HG02678 (cell line): ENCODE data around the gene EIF4EBP2.

Experiments
- ATAC-seq: cut with Tn5 transposase; IDR thresholded peaks from one replicate; pipeline ENCODE4 v1.9.1; 2021; ENCODE audit warnings: mild to moderate bottlenecking, moderate library complexity; ENCODE audit not compliant: unreplicated experiment

Gene EIF4EBP2

GRCh38 chr10:70376436-70377378 is 27.2 kb upstream of the EIF4EBP2 start:
- ATAC-seq, result no peak

- ATAC-seq, result no peak
Measured at GRCh38 chr10:70378122-70378521, 25.8 kb upstream of the EIF4EBP2 start.

GRCh38 chr10:70379581-70380176 is 24.3 kb upstream of the EIF4EBP2 start:
- no peak for ATAC-seq

GRCh38 chr10:70380350-70381135 is 23.4 kb upstream of the EIF4EBP2 start:
- ATAC-seq, result no peak

DNA sequence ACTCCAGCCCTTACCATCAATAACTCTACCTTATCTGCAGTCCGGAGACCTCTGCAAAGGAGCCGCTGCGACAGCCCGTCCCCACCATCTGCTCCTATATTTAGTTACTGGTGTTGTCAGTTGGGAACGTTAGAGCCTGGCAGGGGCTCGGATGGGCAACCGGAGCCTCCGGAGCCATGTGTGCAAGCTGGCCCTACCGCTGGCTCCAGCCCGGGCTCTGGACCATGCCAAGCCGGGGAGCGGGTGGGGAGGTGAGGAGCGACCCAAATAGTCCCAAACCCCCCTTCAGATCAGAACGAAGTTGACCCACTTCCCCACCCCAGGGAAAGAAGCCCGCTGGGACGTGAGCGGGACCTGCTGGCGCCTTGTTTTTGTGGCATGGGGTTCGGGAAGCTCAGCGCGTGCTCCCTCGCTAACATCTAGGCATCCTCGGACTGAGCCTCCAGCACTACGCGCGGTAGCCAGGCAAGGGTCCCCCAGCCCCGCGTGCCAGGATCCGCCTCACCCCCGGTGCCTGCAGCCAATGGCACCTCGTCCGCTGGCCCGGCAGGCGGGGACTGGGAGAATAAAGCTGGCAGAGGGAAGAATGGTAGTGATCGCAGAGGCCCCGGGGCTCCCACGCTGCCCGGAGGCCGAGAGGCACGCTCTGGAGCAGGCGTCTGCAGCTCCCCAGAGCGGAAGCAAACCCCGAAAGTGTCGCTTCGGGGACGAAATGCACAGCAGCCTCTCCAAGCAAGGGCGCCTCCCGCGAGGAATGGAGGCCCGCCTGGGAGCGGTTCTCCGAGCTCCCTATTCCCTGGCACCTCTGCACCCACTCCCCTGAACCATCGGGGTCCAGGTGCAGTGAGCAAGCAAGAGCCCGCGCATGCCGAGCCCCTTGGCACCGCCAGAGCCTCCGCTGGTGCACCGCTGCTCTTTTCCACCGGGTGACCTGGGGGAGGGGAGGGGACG is 22.2 kb upstream of the EIF4EBP2 start:
- ATAC-seq, result peak; percentile 36

- ATAC-seq, result no peak
Measured at GRCh38 chr10:70391654-70392053, 12.3 kb upstream of the EIF4EBP2 start.

GRCh38 chr10:70396140-70396539 is 7.8 kb upstream of the EIF4EBP2 start:
- ATAC-seq, result no peak

DNA sequence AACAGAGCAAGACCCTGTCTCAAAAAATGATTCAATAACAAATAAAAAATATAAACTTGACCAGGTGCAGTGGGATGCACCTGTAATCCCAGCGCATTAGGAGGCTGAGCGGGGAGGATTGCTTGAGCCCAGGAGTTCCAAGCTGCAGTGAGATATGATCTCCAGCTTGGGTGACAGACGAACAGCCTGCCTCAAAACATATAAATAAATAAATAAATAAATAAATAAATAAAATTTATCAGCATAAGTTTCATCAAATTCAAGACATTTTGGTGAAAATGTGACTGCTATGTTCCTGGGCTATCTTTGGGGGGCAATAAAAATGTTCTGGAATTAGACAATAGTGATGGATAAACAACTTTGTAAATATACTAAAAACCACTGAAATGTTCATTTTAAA is 4.8 kb upstream of the EIF4EBP2 start:
- no peak for ATAC-seq

DNA sequence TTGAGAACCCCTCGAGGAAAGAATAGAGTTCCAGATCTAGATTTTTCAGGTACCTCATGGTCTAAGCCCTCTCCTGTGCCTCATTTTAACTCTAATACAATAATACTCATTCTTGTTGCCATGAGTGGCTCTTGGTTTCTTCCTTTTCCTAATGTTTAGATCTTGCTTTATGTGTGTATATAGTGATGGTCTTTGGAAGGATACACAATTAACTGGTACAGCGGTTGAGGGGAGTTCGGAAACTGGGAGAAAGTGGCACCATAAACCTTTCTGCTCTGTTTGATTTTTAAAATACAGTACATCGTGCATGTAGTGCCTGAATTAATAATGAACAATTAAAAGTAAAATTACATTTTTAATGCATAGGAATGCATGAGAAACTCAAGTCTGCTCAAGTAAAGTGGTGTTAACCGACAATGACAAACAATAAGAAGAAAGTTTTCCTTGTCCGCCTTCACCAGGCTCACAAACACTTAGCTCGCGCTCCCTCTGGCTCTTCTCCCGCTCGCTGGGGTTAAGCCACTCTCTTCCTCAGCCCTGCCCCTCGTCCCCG is 386 bp upstream of the EIF4EBP2 start:
- ATAC-seq, result peak; percentile 3

DNA sequence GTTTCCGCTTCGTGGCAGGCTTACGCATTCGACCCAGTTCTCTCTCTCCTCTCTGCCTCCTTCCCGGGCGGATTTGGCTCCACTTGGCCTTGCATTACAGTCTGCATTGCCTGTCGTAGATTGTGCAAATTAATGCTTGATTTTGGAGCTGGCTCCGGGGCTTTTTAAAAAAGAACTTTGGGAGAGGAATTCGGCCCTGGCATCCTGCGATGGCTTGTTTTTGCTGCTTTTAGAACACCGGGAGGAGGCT is 767 bp downstream of the EIF4EBP2 start:
- no peak for ATAC-seq

GRCh38 chr10:70405037-70405824 is 1.3 kb downstream of the EIF4EBP2 start:
- ATAC-seq, result peak; percentile 41

- no peak for ATAC-seq
Measured at GRCh38 chr10:70409772-70410171, 5.8 kb downstream of the EIF4EBP2 start.

GRCh38 chr10:70410608-70411007 is 6.7 kb downstream of the EIF4EBP2 start:
- ATAC-seq, result no peak

- ATAC-seq, result no peak
Measured at GRCh38 chr10:70412356-70412755, 8.4 kb downstream of the EIF4EBP2 start.

GRCh38 chr10:70417568-70417967 is 13.6 kb downstream of the EIF4EBP2 start:
- ATAC-seq, result no peak

DNA sequence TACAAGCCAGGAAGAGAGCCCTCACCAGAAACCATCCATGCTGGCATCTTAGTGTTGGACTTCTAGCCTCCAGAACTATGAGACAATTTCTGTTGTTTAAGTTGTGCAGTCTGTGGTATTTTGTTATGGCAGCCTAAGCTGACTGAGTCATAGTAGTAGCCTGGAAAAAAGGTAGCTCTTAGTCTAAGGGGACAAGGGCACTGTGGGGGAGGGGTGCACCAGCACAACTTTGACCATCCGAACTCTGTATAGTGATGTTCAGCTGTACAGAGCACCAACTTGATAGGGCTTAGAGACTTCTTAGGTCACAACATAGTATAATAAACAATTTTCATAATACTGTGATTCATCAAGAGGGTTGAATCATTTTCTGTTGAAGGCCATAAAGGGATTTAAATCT is 14.3 kb downstream of the EIF4EBP2 start:
- no peak for ATAC-seq

GRCh38 chr10:70418713-70419112 is 14.8 kb downstream of the EIF4EBP2 start:
- ATAC-seq, result no peak

- ATAC-seq, result no peak
Measured at GRCh38 chr10:70424320-70424719, 20.4 kb downstream of the EIF4EBP2 start.

GRCh38 chr10:70425096-70425495 is 21.2 kb downstream of the EIF4EBP2 start:
- no peak for ATAC-seq

DNA sequence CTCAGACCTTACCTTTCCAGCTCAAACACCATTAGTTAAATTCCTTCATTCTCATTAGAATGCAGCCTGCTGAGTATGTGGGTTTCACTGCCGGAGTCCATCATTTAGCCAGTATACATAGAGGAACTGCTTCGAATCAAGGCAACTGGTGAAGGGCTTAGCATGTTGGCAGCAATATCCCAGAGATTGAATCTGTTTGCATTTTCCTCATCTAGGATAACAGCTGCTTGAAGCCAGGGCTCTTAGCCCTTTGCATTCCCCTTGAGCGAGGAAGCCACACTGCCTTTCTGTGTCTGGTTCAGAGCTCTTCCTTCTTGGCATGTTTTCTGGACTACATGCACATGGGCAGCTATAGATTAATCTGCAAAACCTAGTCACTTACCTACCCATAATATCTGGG is 22.9 kb downstream of the EIF4EBP2 start:
- no peak for ATAC-seq
